RPMI7951 (cell line): Measurements from ENCODE around the gene TCF23. TPM values are rescaled to one million over a fixed set of nuclear protein-coding genes. Genes with fewer than 3 reads are reported as not detected.
"Not testable (repeated sequence)": the region's sequence is repeated elsewhere in the genome, so short reads cannot be mapped to it uniquely, and the experiment has no call there.

Experiments
- DNase-seq: peaks from one replicate; pipeline ENCODE4 v3.0.0-alpha.2; 2012; ENCODE audit warnings: low read depth
- total RNA-seq: library from RNA; depleted of rRNA; stranded (reverse); fragments of >200 nt; shearing (Covaris generic); gene quantifications from 2 replicates; pipeline ENCODE4 v1.2.3, GENCODE V29; 2014; rRNA removed

The TCF23 gene
- total RNA-seq, 1 experiment from 2014 or later, result not detected

- DNase-seq, result no peak
Measured at GRCh38 chr2:27189989-27190388, 41.2 kb downstream of the TCF23 start.

GRCh38 chr2:27191070-27191829 lies 42.4 kb downstream of the TCF23 start:
- DNase-seq, result peak; percentile 57

- DNase-seq, result no peak
Measured at GRCh38 chr2:27194538-27195354, 45.9 kb downstream of the TCF23 start.

DNA sequence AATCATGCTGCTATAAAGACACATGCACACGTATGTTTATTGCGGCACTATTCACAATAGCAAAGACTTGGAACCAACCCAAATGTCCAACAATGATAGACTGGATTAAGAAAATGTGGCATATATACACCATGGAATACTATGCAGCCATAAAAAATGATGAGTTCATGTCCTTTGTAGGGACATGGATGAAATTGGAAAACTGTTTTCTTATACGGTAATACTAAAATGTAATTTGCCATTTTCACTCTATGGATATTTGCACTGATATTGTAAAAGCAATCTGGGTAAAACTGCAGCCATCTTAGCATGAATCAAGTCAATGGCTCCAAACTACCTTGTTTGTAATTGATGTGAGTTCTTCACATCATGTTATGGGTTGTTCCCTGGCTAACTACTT lies 47.0 kb downstream of the TCF23 start:
- DNase-seq, result not testable (repeated sequence)

GRCh38 chr2:27198068-27198467 lies 49.3 kb downstream of the TCF23 start:
- DNase-seq, result not testable (repeated sequence)

- no peak for DNase-seq
Measured at GRCh38 chr2:27198627-27199026, 49.8 kb downstream of the TCF23 start.

GRCh38 chr2:27199241-27199640 lies 50.4 kb downstream of the TCF23 start:
- no peak for DNase-seq

DNA sequence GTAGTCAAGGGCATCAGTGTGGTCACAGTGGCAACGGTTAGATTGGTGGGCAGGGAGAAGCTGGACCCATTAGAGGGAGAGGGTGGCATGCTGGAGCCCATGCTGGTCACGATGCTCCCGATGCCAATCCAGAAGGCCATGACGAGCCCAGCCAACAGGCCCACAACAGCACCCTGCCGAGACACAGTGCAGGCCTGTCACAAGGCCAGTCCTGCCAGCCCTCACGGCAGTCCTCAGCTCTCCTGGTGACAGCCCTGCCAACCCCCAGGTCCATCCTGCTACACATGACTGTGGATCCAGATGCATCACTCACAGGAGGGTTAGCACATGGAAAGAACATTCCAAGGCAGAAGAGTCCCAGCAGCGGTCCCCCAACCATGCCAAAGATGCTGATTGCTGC lies 52.9 kb downstream of the TCF23 start:
- no peak for DNase-seq

- DNase-seq, result no peak
Measured at GRCh38 chr2:27202854-27203253, 54.0 kb downstream of the TCF23 start.

DNA sequence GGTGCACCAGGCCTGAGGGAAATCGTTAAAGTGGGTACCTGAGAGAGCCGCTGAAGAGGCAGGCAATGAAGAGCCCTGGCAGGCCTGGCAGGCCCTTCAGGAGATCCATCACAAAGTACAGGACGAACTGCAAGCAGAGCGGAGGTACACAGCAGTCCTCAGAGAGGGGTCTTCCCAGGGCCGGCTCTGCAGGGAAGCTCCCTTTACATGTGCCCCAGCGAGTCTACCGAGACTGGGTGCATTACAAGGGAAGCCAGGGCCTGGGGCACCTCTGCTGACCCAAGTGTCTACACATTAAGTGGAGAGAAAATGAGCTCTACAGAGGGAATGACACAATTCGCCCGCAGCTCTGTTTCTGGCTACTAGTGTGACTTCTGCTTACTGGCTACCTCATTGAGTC lies 54.9 kb downstream of the TCF23 start:
- no peak for DNase-seq

DNA sequence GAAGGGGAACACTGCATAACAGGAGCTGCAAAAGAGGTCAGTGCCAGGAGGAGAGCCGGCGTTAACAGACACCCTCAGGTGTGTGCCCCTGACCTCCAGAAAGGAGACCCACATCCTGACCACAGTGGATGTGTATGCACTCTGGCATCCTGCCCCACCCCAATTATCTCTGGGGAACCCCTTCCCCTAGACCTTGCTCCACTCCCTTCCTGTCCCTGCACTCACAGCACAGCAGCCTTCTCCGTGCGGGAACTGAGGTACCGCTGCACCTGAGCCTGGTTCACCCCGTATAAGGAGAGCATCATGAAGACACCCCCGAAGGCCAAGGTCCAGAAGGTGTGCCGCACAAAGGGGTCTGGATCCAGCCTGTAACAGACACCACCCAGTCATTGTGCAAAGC lies 55.8 kb downstream of the TCF23 start:
- no peak for DNase-seq

GRCh38 chr2:27205206-27205605 lies 56.4 kb downstream of the TCF23 start:
- DNase-seq, result no peak

GRCh38 chr2:27206346-27206745 lies 57.5 kb downstream of the TCF23 start:
- no peak for DNase-seq

Other genes starting within 250 kb of the TCF23 start
- 1.6 and 2.2 TPM in 2 replicates for gene MAPRE3, start 178.4 kb upstream of the TCF23 start, total RNA-seq
- 69.5 and 99.8 TPM in 2 replicates for gene TMEM214, start 116.0 kb upstream of the TCF23 start, total RNA-seq
- 29.1 and 32.3 TPM in 2 replicates for gene AGBL5, start 97.3 kb upstream of the TCF23 start, total RNA-seq
- 784 and 843 TPM in 2 replicates for gene OST4, start 77.3 kb upstream of the TCF23 start, total RNA-seq
- gene EMILIN1, start 70.4 kb upstream of the TCF23 start, total RNA-seq, result 27.6 and 44.8 TPM in 2 replicates
- 4.1 and 5.8 TPM in 2 replicates for gene KHK, start 62.2 kb upstream of the TCF23 start, total RNA-seq
- 5.2 and 5.3 TPM in 2 replicates for gene CGREF1, start 29.9 kb upstream of the TCF23 start, total RNA-seq
- 0.12 TPM in 1 of 2 replicates, not detected in the other for gene ABHD1, start 25.2 kb upstream of the TCF23 start, total RNA-seq
- gene PREB, start 14.4 kb upstream of the TCF23 start, total RNA-seq, result 68.0 and 73.1 TPM in 2 replicates
- not detected in 2 replicates for gene PRR30, start 9.6 kb upstream of the TCF23 start, total RNA-seq
- gene ATRAID, start 63.0 kb downstream of the TCF23 start, total RNA-seq, result 294 and 342 TPM in 2 replicates
- 32.2 and 38.2 TPM in 2 replicates for gene SLC5A6, start 63.3 kb downstream of the TCF23 start, total RNA-seq
- gene CAD, start 68.4 kb downstream of the TCF23 start, total RNA-seq, result 22.7 and 32.7 TPM in 2 replicates
- not detected in 2 replicates for gene SLC30A3, start 114.0 kb downstream of the TCF23 start, total RNA-seq
- gene DNAJC5G, start 126.4 kb downstream of the TCF23 start, total RNA-seq, result not detected in 2 replicates
- 0.10 TPM in 1 of 2 replicates, not detected in the other for gene TRIM54, start 133.4 kb downstream of the TCF23 start, total RNA-seq
- 0.48 and 2.1 TPM in 2 replicates for gene UCN, start 159.4 kb downstream of the TCF23 start, total RNA-seq
- gene MPV17, start 174.1 kb downstream of the TCF23 start, total RNA-seq, result 99.4 and 124 TPM in 2 replicates
- 38.0 and 44.2 TPM in 2 replicates for gene GTF3C2, start 207.8 kb downstream of the TCF23 start, total RNA-seq
- 31.8 and 36.1 TPM in 2 replicates for gene EIF2B4, start 221.3 kb downstream of the TCF23 start, total RNA-seq
- gene SNX17, start 221.6 kb downstream of the TCF23 start, total RNA-seq, result 186 and 191 TPM in 2 replicates
- gene ZNF513, start 231.7 kb downstream of the TCF23 start, total RNA-seq, result 7.9 and 8.8 TPM in 2 replicates